GM12873 (cell line): Measurements from ENCODE around the gene ATP8A2.

ENCODE experiments used
- CTCF ChIP-seq: IDR thresholded peaks from 2 replicates; pipeline ENCODE4 v1.5.1; 2012; ENCODE audit warnings: low read depth, mild to moderate bottlenecking, moderate library complexity, low read length, control low read depth; ENCODE audit not compliant: insufficient read depth; ENCODE audit errors: missing control alignments

Gene ATP8A2

GRCh38 chr13:25683662-25684370 lies 312.0 kb downstream of the ATP8A2 start:
- no peak for TF ChIP-seq CTCF

- no peak for TF ChIP-seq CTCF
These were observed 312.7 kb downstream of the ATP8A2 start for GRCh38 chr13:25684491-25684890.

GRCh38 chr13:25686831-25687470 lies 315.2 kb downstream of the ATP8A2 start:
- TF ChIP-seq CTCF = no peak

GRCh38 chr13:25687471-25688225 lies 315.9 kb downstream of the ATP8A2 start:
- TF ChIP-seq CTCF = no peak

GRCh38 chr13:25688536-25688935 lies 316.8 kb downstream of the ATP8A2 start:
- no peak for TF ChIP-seq CTCF

- no peak for TF ChIP-seq CTCF
These were observed 317.8 kb downstream of the ATP8A2 start for GRCh38 chr13:25689539-25689938.

- no peak for TF ChIP-seq CTCF
These were observed 318.8 kb downstream of the ATP8A2 start for GRCh38 chr13:25690582-25690981.
